NCI-H146 (cell line): ENCODE results near the gene ZRANB3.

ENCODE experiments used
- DNase-seq: peaks from one replicate; lab custom pipeline; 2025; lab: John Stamatoyannopoulos, UW

Gene ZRANB3

DNA sequence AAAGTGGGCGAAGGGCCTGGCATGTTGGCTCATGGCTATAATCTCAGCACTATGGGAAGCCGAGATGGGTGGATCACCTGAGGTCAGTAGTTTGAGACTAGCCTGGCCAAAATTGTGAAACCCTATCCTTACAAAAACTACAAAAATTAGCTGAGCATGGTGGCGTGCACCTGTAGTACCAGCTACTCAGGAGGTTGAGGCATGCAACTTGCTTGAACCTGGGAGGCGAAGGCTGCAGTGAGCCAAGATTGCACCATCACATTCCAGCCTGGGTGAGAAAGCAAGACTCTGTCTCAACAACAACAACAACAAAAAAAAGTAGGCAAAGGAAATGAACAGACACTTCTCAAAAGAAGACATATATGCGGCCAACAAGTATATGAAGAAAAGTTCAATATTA lies 282.4 kb downstream of the ZRANB3 start:
- DNase-seq: no peak

DNA sequence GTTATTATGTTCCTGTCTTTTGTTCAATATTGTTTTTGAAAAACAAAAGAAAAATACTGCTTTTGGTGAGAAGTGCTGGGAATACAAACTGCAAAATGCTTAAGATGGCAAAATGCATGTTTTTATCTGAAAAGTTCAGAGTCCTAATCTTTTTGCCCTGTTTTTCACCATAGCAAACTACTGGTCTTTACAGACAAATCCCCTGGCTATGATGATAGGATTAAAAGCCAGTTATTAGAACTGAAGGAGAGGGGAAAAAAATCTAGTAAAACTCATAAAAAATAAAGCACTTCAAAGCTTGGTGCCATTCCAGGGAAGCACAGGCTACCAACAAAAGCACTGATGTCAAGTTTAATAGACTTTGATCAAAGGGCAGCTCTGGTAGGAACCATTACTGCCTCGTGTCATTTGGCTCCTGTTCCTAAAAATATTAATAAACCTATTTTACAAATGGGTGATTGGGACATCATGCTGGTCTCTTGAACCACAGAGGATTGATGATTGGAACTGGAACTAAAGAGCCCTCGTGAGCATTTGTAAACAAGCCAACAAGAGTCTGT lies 284.2 kb downstream of the ZRANB3 start:
- DNase-seq: no peak

DNA sequence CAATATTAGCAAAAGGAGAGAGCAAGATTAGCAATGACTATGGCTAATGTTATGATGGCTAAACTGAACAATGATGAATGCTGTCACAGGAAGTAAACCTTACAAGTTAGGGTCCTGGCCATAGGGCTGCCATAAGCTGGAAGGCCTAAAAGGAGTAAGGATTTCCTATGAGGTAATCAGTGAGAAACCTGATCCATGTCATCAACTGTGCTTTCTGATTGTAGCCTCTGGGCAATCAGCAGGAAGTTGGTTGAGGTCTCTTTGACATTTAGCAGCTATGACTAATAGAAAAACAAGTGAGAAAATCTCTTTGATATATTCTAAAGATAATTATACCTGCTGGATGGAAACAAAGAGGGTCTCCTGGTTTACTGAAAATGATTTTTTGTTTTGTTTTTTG lies 285.9 kb downstream of the ZRANB3 start:
- DNase-seq: peak; percentile 83

DNA sequence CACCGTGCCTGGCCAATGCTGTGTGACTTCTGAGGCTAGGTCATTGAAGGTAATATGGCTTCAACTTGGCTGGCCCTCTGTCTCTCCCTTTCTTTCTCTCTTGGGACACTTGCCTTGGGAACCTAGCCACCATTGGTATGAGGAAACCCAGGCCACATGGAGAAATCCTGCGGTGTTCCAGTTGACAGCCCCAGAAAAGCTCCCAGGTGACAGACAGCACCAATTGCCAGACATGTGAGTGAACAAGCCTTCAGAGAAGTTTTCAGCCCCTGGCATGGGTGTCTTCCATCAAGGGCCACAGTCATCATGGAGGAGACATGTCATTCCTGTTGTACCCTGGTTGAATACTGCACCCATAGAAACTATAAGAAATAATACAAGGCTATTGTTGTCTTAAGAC lies 292.4 kb downstream of the ZRANB3 start:
- no peak for DNase-seq

DNA sequence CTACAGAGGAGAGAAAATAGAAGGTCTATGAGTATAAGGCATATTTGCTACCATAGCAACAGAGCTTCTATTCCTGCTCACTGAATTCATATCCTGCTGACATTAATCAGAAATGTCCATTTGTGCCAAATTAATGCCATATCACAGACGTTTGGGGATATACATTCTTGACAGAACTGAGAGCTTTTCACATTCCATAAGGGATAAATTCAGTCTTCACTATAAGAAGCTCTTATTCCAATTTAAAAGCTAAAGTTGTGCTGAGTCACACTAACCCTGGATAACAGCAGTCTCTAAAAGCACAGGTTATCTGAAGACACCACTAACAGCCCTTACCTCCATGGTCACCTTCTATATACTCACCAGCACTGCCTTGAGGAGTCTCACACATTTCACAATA lies 300.9 kb downstream of the ZRANB3 start:
- DNase-seq: no peak

DNA sequence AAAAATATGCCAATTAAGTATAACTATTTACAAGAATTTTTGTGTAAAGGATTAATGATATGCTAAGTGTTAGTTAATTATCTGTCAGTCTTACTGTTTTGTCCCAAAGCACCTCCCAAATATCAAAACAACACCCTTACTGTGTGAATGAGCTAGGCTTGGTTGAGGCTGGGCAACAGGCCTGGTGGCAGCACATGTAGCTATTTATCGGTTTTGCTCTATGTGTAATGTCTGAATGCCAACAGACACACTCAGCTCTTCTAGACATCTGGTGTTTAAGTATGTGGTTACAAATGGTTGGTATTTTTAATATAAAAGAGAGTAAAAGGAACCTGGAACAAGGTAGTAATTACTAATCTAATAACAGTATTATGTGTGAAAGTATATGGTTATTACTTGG lies 303.6 kb downstream of the ZRANB3 start:
- no peak for DNase-seq

DNA sequence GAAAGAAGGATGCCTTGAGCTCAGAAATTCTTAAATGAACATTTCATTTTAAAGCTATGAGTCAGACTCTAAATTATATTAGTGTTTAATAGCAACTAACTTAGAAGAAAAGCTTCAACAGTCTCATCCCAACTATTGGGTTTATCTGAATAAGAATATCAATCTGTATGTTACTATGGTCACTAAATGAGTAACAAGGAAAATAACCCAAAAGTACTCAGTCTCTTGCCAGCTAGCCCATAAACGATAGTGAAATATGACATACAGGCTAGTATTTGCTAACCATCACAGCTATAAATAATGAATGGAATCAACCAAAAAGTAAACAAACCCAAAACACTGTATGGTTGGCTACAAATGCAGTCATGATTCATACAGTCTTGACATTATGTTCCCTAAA lies 304.1 kb downstream of the ZRANB3 start:
- DNase-seq: no peak

DNA sequence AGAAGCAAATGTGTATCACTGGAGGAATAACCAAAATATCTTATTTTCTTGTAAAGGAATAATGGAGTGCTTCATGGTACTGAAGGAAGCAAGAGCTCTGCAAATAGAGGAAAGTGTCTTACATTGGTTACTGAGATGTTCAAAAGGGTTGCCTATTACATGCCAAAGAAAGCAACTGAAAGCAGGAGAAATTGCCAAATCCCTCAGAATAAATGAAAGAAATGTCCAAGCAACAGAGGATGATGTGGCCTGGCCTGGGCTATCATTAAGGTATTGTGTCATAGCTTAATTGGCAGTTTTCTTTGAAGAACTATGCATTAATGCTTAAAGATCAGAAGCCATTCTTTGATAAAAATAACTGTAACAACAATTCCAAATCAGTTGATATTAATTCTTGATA lies 305.2 kb downstream of the ZRANB3 start:
- DNase-seq: no peak

DNA sequence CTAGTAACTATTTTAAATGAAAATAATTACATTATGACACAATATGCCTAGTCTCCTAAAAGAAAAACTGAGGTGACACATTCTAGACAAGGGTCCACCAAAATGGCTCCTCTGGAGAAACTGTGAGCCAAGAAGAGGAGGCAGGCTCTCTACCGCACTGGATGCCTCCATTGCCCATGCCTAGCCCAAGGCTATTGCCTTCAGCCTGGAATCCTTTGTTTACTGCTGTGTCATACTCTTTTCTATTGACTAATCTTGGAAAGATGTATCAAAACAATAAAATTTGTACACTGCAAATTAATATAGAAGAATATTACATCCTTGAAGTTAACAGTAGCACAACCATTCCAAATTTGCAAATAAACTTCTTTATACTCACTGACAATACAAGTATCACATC lies 311.8 kb downstream of the ZRANB3 start:
- DNase-seq: no peak

DNA sequence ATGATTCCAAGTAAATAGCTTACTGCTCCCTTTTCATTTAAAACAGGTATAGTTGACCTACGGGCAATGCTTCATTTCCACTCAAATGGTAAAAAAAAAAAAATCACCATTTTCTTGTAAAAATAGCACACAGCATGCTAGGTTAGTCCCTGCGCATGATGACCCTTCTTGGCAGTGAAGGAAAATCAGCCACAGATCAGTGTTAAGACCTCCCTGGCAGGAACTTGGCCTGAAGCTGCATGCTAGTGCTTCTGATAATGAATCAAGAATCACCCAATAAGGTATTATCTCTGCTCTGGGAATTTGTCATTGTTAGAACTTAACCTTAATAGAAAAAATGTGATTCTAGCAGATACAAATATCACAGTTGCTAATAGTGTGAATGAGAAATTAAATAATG lies 312.6 kb downstream of the ZRANB3 start:
- DNase-seq: no peak

DNA sequence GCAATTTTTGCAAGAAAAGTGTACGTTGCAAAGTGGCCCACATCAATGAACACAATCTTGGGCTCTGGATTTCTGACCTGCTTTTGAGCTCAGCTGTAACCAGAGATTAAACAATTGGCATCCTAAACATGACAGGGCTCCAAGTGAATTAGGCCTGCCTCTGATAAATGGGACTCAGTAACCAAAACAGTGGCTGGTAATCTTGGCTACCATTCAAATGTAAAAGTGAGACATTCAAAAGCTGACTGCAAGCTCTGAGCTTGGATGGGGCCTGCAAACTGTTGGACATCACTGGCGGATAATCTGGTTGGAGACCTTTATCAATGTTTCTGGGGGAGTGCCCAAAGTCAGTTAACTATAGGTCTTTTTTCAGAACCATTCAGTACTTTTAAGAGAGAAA lies 318.3 kb downstream of the ZRANB3 start:
- DNase-seq: no peak

DNA sequence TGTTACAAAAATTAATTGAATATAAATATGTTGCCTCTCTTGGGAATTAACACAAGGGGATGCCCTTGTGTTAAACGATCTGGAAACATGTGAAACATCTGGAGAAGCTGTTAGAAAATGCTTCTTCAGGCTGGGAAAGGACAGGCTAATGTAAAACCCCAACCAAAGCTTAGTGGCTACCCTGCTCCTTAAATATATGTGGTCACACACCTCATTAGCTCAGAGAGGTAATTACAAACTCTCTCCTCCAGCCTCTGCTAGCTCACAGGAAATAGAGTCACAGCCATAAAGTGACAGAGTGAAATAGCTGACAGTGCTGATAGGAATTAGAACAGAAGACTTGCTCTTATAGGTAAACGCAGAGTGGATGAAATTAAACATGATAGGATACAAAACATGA lies 323.0 kb downstream of the ZRANB3 start:
- no peak for DNase-seq

DNA sequence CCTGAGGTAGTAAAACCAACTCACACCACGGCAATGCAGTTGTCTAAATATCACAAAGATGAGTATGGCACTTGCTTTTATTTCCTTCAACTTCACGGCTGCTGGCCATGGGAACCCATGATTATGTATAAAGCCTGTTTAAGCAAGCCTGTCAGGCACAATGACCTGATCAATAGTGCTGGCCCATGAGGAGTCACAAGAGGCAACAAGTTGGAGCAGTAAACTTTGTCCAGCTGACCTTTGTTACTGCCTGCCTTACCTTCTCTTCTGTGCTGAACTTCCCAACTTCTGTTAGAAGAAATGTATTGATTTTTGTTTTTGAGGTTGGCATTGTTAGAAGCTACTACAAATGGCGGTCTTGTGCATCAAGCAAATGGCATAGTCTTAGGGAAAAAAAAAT lies 327.1 kb downstream of the ZRANB3 start:
- DNase-seq: no peak

DNA sequence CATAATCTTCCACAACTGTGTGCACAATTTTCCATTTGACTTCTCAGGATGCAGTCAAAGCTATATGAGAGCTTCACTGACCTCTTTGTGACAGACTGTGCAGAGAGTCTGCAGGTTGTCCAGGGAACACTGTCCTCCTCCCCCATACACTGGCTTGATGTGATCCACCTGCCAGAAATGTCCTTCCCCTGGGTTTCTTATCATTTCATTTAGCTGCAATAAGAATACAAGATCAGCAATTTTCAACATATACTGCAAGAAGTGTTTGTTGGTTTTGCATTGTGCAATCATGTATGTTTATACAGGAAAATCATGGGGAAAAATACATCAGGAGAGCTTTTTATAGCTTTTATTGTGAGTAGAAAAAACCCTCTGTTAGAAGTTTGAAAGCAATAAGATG lies 328.3 kb downstream of the ZRANB3 start:
- peak; percentile 4 for DNase-seq

DNA sequence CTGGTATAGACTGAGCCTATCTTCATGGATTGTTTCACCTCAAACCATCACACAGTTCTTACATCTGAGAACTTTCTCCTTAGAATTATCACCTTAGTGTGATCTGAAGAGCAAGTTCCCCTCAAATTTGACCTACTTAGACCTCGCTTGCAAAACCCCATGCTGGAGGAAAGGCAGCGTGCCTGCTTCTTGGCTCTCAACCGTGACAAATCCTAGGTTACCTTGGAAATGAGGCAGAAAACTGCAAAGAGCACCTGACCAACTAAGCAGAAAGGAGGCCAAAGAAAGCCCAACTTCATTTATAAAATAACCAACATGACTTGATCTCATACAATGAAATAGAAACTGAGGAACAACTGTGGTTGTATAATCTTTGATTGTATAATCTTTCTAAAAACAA lies 332.5 kb downstream of the ZRANB3 start:
- DNase-seq: no peak

DNA sequence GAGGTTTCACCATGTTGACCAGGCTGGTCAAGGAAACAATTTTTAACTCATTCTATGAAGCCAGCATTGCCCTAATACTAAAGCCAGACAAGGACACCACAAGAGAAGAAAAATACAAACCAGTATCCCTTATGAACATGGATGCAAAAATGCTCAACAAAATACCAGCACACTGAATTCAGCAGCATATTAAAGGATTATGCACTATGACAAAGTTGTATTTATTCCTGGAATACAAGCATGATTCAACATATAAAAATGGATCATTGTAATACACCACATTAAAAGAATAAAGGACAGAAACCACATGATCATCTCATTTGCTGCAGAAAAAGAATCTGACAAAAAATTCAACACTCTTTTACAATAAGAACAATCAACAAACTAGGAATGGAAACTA lies 340.2 kb downstream of the ZRANB3 start:
- no peak for DNase-seq

DNA sequence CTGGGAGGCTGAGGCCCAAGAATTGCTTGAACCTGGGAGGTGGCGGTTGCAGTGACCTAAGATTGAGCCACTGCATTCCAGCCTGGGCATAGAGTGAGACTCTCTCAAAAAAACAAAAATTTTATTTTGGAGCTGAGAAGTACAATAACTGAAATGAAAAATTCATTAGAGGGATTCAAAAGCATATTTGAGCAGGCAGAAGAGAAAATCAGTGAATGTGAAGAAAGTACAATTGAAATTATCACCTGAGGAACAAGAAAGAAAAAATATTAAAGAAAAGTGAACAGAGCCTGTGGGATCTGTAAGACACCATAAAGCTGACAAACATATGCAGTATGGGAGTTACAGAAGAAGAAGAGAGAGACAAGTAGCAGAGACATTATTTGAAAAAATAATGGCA lies 341.9 kb downstream of the ZRANB3 start:
- no peak for DNase-seq

DNA sequence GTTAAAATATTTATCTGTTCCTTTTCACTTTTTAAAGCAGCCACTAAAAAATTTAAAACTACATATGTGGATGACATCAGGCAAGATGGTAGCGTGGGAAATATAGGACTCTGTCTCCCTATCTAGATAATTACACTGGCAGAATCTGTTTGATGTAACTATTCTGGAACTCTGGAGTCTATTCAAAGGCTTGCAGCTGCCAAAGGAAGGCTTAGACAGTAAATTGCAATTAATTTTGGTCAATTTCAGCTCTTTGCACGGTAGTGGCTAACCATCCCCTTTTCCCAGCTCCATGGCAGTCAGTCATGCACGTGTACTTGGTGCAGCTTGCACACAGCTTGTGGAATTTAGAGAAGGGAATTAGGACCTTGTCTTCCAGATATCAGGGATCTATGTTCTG lies 343.7 kb downstream of the ZRANB3 start:
- DNase-seq: no peak

DNA sequence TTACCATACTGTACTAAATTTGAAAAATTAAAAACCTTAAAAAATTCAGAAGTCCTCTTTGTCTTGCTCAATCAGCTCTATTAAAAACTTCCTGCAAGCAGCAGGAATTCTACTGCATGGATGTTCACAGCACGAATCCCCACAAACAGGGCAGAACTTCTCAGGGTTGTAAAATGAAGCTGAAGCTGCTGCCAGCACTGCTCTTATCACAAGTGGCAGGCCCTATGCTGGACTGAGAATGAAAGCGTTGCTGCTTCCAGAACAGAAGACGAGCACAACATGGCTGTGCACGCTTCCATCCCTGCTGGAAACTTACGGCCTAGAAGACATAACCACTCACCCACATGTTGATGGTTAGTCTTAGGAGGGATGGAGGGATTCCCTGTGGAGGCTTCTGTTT lies 345.0 kb downstream of the ZRANB3 start:
- no peak for DNase-seq

DNA sequence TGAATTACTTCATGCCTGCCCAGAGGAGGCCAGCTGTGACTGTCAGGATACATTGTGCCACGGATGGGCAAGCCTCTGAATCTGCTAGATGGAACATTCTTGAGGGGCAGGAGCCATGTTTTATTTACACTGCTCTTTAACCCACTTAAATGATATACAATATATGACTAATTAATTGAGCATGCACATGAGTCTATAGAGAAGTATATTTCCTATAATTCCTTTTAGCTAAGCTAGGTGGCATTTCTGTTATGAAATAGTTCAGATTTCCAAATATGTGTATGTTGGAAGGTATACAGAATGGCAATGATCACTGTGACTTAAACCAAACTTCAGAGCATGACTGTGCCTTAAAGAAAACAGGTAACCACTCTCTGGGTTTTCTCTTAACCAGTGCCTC lies 347.2 kb downstream of the ZRANB3 start:
- DNase-seq: no peak

DNA sequence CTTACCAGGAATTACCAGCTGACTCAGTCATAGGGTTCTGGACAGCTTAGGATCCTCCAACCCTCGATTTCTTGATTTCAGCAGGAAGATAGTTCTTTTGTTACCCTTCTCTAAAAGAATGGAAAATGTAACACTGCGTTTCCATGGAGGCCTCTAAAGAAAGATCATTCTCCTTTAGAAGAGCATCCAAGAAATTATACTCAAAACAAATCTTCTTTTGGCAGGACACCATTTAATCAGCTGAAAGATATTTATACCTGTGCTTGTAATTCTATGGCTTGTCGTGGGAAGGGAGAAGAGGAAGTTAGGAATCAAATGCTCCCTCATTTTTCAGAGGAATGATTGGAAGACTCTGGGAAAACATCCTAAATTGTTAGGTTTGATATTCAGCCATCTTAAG lies 348.4 kb downstream of the ZRANB3 start:
- no peak for DNase-seq

DNA sequence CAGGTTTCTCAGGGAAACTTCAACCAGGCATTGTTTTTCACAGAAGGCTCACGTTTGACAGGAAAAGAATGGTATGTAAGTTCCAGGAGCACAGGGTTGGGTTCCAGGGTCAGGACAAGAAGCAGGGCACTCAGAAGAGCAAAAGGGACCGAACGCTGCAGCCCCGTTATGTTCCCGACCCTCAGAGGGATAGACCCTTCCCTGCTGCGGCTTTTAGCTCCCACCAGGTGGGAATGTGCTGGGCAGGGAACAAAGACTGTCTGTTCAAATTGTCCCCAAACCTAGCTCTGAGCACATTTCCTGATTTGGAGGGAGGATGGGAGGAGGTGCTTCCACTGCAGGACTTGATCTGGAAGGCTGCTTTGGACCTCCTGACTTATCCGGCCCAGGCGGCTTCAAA lies 348.8 kb downstream of the ZRANB3 start:
- DNase-seq: no peak

DNA sequence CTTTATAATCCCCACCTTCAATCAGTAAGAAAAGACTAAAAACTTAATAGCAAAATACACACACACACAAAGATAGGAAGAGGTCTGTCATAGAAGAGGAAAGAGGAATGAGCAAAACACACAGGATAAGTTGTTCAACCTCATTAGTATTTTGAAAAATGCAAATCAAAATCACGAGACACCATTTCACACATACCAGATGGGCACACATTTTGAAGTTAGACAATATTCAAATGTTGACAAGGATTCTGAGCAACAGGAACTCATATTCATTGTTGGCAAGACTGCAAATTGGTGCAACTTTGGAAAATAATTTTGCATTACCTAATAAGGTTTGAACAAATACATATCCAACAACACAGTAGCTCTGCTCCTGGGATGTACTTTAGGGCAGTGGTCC lies 351.3 kb downstream of the ZRANB3 start:
- DNase-seq: no peak

DNA sequence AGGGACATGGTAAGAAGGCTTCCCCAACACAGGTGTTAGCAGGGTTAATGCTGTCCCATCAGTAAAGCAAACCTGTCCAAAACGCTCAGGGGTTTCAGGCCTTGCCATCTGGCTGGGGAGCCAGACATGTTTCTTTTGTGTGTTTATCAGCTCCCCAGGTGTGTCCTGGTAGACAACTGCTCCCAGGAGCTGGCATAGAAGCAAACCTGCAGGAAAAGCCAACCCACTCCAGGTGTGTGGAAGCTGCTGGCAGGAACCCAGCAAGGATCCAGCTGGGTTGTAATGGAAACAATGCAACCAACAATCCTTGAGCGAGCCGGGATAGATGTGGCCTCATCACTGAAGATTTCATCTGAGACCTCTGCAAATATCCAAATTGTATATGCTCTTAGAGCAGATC lies 355.8 kb downstream of the ZRANB3 start:
- peak; percentile 95 for DNase-seq

DNA sequence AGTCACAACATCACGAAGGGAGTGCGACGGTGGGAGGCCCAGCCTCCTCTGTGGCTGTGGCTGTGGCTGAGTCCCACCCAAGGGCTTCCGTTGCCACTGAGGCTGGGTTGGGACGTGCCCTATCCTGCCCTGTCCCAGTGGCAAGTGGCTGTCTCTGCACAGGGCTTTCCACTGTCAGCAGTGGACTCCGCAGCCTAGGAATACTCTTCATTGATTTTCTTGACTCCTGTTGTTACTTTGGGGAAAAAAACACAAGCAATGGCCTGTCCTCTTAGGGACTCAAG lies 356.3 kb downstream of the ZRANB3 start:
- DNase-seq: no peak
